HG02981 (cell line): ENCODE results near the gene C3orf52.
"Not testable (repeated sequence)": the region's sequence is repeated elsewhere in the genome, so short reads cannot be mapped to it uniquely, and the experiment has no call there.

Experiments used
- ATAC-seq: cut with Tn5 transposase; IDR thresholded peaks from one replicate; pipeline ENCODE4 v1.9.1; 2021; ENCODE audit warnings: mild to moderate bottlenecking, moderate library complexity; ENCODE audit not compliant: unreplicated experiment

C3orf52 gene

GRCh38 chr3:112086076-112086854 lies at the start of gene C3orf52:
TSS of gene C3orf52 (plus strand) at chr3:112086389. CDS start at chr3:112086408, 19 bp downstream.
- peak; percentile 67 for ATAC-seq

- ATAC-seq = not testable (repeated sequence)
Observed at GRCh38 chr3:112037194-112037593, 49.0 kb upstream of the C3orf52 start.

GRCh38 chr3:112038863-112039262 lies 47.3 kb upstream of the C3orf52 start:
- ATAC-seq = peak; percentile 46

- ATAC-seq = no peak
Observed at GRCh38 chr3:112041321-112041720, 44.9 kb upstream of the C3orf52 start.

- ATAC-seq = no peak
Observed at GRCh38 chr3:112042842-112043280, 43.3 kb upstream of the C3orf52 start.

GRCh38 chr3:112043621-112044201 lies 42.5 kb upstream of the C3orf52 start:
- ATAC-seq = peak; percentile 81

- no peak for ATAC-seq
Observed at GRCh38 chr3:112046599-112046998, 39.6 kb upstream of the C3orf52 start.

- no peak for ATAC-seq
Observed at GRCh38 chr3:112047264-112047663, 38.9 kb upstream of the C3orf52 start.

GRCh38 chr3:112048911-112049310 lies 37.3 kb upstream of the C3orf52 start:
- no peak for ATAC-seq

GRCh38 chr3:112053229-112053628 lies 33.0 kb upstream of the C3orf52 start:
- ATAC-seq = no peak

- ATAC-seq = no peak
Observed at GRCh38 chr3:112056451-112056929, 29.7 kb upstream of the C3orf52 start.

GRCh38 chr3:112059497-112059896 lies 26.7 kb upstream of the C3orf52 start:
- no peak for ATAC-seq

- no peak for ATAC-seq
Observed at GRCh38 chr3:112061152-112061551, 25.0 kb upstream of the C3orf52 start.

GRCh38 chr3:112072387-112073060 lies 13.7 kb upstream of the C3orf52 start:
- ATAC-seq = not testable (repeated sequence)

- ATAC-seq = no peak
Observed at GRCh38 chr3:112074006-112074405, 12.2 kb upstream of the C3orf52 start.

GRCh38 chr3:112074616-112075497 lies 11.3 kb upstream of the C3orf52 start:
- ATAC-seq = peak; percentile 81

GRCh38 chr3:112078125-112079083 lies 7.8 kb upstream of the C3orf52 start:
- ATAC-seq = no peak

- no peak for ATAC-seq
Observed at GRCh38 chr3:112083239-112083638, 3.0 kb upstream of the C3orf52 start.

- ATAC-seq = no peak
Observed at GRCh38 chr3:112084980-112085705, 1.0 kb upstream of the C3orf52 start.
